Measurements from ENCODE around the gene C16orf87.

DNA sequence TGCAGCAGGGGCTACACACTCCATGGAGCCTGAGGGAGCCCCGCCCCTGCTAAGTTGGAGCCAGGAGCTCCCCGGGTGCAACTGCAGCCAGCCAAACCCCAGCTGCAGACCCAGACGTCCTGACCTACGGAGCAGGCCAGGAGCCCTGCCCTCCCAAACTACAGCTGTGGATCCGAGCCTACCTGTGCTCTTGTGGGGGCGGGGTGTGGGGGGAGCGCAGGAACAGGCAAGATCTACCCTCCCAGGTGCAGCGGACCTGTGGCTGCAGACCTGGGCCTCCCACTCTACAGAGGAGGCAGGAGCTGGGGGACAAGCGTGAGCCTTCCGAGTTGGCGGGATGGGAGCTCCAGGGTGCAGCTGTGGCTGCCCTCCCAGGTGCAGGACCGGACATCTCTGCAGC, 53.2 kb downstream of the C16orf87 start:
- TF ChIP-seq, protein P1, sequence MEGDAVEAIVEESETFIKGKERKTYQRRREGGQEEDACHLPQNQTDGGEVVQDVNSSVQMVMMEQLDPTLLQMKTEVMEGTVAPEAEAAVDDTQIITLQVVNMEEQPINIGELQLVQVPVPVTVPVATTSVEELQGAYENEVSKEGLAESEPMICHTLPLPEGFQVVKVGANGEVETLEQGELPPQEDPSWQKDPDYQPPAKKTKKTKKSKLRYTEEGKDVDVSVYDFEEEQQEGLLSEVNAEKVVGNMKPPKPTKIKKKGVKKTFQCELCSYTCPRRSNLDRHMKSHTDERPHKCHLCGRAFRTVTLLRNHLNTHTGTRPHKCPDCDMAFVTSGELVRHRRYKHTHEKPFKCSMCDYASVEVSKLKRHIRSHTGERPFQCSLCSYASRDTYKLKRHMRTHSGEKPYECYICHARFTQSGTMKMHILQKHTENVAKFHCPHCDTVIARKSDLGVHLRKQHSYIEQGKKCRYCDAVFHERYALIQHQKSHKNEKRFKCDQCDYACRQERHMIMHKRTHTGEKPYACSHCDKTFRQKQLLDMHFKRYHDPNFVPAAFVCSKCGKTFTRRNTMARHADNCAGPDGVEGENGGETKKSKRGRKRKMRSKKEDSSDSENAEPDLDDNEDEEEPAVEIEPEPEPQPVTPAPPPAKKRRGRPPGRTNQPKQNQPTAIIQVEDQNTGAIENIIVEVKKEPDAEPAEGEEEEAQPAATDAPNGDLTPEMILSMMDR (IDR thresholded peaks at IDR 0.05), result no peak
- TF ChIP-seq EP300 (IDR thresholded peaks at IDR 0.05) (no peak), POLR2A (IDR thresholded peaks at IDR 0.05) (no peak)

Data from tibial nerve (tissue), 4 donors.